GM23338 (cell line): ENCODE data around the gene C5orf22. TPM values are rescaled to one million over a fixed set of nuclear protein-coding genes. Genes with fewer than 3 reads are reported as not detected.

Experiments
- ATAC-seq: fragments of 200-7000 bp; cut with Tn5 transposase; 3 replicates; pipeline ENCODE4 v1.9.1; 2020
- DNase-seq: peaks from one replicate; pipeline ENCODE4 v3.0.0-alpha.2; 2015; ENCODE audit warnings: low spot score
- H2AFZ ChIP-seq: fragments of 200-600 bp; sonication (generic); 2 replicates; pipeline ENCODE4 v1.8.0; 2016; ENCODE audit warnings: antibody characterized with exemption, mild to moderate bottlenecking, moderate library complexity
- H3F3A ChIP-seq: fragments of 200-600 bp; sonication (generic); replicated peaks from 2 replicates; pipeline ENCODE4 v1.8.0; 2017; ENCODE audit warnings: antibody characterized with exemption, mixed run types, low read depth
- H3K27ac ChIP-seq: fragments of 200-600 bp; sonication (generic); 2 replicates; pipeline ENCODE4 v1.6.1; 2016; ENCODE audit warnings: low read depth
- H3K27me3 ChIP-seq: fragments of 200-600 bp; sonication (generic); 2 replicates; pipeline ENCODE4 v1.8.0; 2016; ENCODE audit warnings: mild to moderate bottlenecking, mixed run types, moderate library complexity; ENCODE audit not compliant: insufficient read depth
- H3K36me3 ChIP-seq: fragments of 200-600 bp; sonication (generic); 2 replicates; pipeline ENCODE4 v1.8.0; 2016; ENCODE audit warnings: mild to moderate bottlenecking; ENCODE audit not compliant: insufficient read depth
- H3K4me1 ChIP-seq: fragments of 200-600 bp; sonication (generic); 2 replicates; pipeline ENCODE4 v1.8.0; 2016; ENCODE audit warnings: mild to moderate bottlenecking, moderate library complexity; ENCODE audit not compliant: insufficient read depth
- H3K4me2 ChIP-seq: fragments of 200-600 bp; sonication (generic); 2 replicates; pipeline ENCODE4 v1.7.1; 2017; ENCODE audit warnings: mixed run types
- H3K4me3 ChIP-seq: fragments of 200-600 bp; sonication (generic); 2 replicates; pipeline ENCODE4 v1.6.1; 2016; ENCODE audit warnings: mixed run types
- H3K79me2 ChIP-seq: fragments of 200-600 bp; sonication (generic); replicated peaks from 2 replicates; pipeline ENCODE4 v1.8.0; 2017; ENCODE audit warnings: mild to moderate bottlenecking; ENCODE audit not compliant: insufficient read depth
- H3K9me2 ChIP-seq: fragments of 200-600 bp; sonication (generic); 2 replicates; pipeline ENCODE4 v1.8.0; 2017; ENCODE audit not compliant: insufficient read depth
- H4K20me1 ChIP-seq: fragments of 200-600 bp; sonication (generic); replicated peaks from 2 replicates; pipeline ENCODE4 v1.8.0; 2017; ENCODE audit warnings: mild to moderate bottlenecking; ENCODE audit not compliant: insufficient read depth
- H3K27ac Mint-ChIP-seq: 2 replicates; pipeline ENCODE4 v1.8.0; 2020; ENCODE audit warnings: inconsistent platforms, mild to moderate bottlenecking, moderate library complexity, mixed read lengths
- H3K27me3 Mint-ChIP-seq: 3 replicates; pipeline ENCODE4 v1.8.0; 2022; ENCODE audit warnings: low read depth, mild to moderate bottlenecking, moderate library complexity, mixed read lengths, inconsistent platforms; ENCODE audit not compliant: insufficient read depth, poor library complexity
- H3K36me3 Mint-ChIP-seq: 3 replicates; pipeline ENCODE4 v1.8.0; 2021; ENCODE audit warnings: low read depth, mild to moderate bottlenecking, inconsistent platforms, moderate library complexity, mixed read lengths
- H3K4me1 Mint-ChIP-seq: 3 replicates; pipeline ENCODE4 v1.8.0; 2020; ENCODE audit warnings: mild to moderate bottlenecking, inconsistent platforms, mixed read lengths
- H3K4me3 Mint-ChIP-seq: 3 replicates; pipeline ENCODE4 v1.8.0; 2021; ENCODE audit warnings: moderate library complexity, mild to moderate bottlenecking, inconsistent platforms, mixed read lengths
- H3K9me3 Mint-ChIP-seq: 3 replicates; pipeline ENCODE4 v1.8.0; 2020; ENCODE audit warnings: moderate library complexity, mild to moderate bottlenecking, inconsistent platforms, mixed read lengths
- CREB1 ChIP-seq: fragments of 250-450 bp; sonication (Bioruptor Pico); IDR thresholded peaks from 2 replicates; pipeline ENCODE4 v1.5.0; 2020; ENCODE audit warnings: low read depth, mild to moderate bottlenecking, moderate library complexity
- CTCF ChIP-seq, 2 experiments: fragments of 200-600 bp in 1 of 2; sonication (generic) in 1 of 2; conservative IDR thresholded peaks; 2 replicates each; pipeline versions ENCODE4 v1.5.1 to v1.6.1; 2016 to 2017; ENCODE audit warnings: antibody characterized with exemption in 2 of 2, low read depth in 2 of 2, mild to moderate bottlenecking in 2 of 2, moderate library complexity in 1 of 2
- EZH2phosphoT487 ChIP-seq: fragments of 200-600 bp; sonication (generic); IDR thresholded peaks from one replicate; pipeline ENCODE4 v1.8.1; 2018; ENCODE audit warnings: antibody characterized with exemption; ENCODE audit not compliant: unreplicated experiment
- JUNB ChIP-seq: IDR thresholded peaks from one replicate; pipeline ENCODE4 v1.6.1; 2016; ENCODE audit warnings: antibody characterized with exemption; ENCODE audit not compliant: unreplicated experiment
- POLR2AphosphoS5 ChIP-seq: IDR thresholded peaks from 2 replicates; pipeline ENCODE4 v1.6.1; 2016; ENCODE audit warnings: antibody characterized with exemption, low read depth
- REST ChIP-seq: IDR thresholded peaks from one replicate; pipeline ENCODE4 v1.6.1; 2018; ENCODE audit warnings: antibody characterized with exemption; ENCODE audit not compliant: unreplicated experiment
- ZNF114 ChIP-seq: fragments of 250-450 bp; sonication (Bioruptor Pico); IDR thresholded peaks from 2 replicates; pipeline ENCODE4 v1.5.0; 2020; ENCODE audit warnings: mild to moderate bottlenecking, moderate library complexity
- ZNF462 ChIP-seq: fragments of 250-450 bp; sonication (Bioruptor Pico); IDR thresholded peaks from 2 replicates; pipeline ENCODE4 v1.5.0; 2020; ENCODE audit warnings: mild to moderate bottlenecking, moderate library complexity
- polyA plus RNA-seq: library from polyadenylated mRNA; unstranded; fragments of >200 nt; fragmentation: Nextera tagmentation; extraction: Ambion mirVana; gene quantifications from 2 replicates; pipeline ENCODE4 v1.2.1, GENCODE V29; 2016
- total RNA-seq: library from RNA; depleted of rRNA; stranded (reverse); fragments of >200 nt; shearing (Covaris generic); gene quantifications from 2 replicates; pipeline ENCODE4 v1.2.3, GENCODE V29; 2014

Gene C5orf22
- total and polyA plus RNA-seq, 2 experiments from 2014 or later, result 13.6 to 30.9 TPM

GRCh38 chr5:31561946-31562345 lies 29.8 kb downstream of the C5orf22 start:
- Histone ChIP-seq H3F3A (no peaks in the 10 kb centered on the region), H3K79me2 (no peaks in the 10 kb centered on the region), H3K27me3 (no peaks in the 10 kb centered on the region), H3K4me3 (no peak overlapping the region), H4K20me1 (no peaks in the 10 kb centered on the region), H3K4me1 (no peaks in the 10 kb centered on the region), H3K9me2 (peaks cover 6% of the 10 kb centered on the region; the same call in 1 of the 2 replicates), H2AFZ (no peak overlapping the region), H3K27ac (no peak overlapping the region), H3K36me3 (no peaks in the 10 kb centered on the region), H3K4me2 (no peak overlapping the region)
- TF ChIP-seq CREB1 (CRISPR knock-in tag), result no peak
- TF ChIP-seq JUNB, result no peak
- TF ChIP-seq CTCF (conservative IDR thresholded peaks at IDR 0.05; ENCODE audit: low read depth in 2 of 2), result no peak
- Mint-ChIP-seq H3K4me1 (no peaks in the 10 kb centered on the region), H3K4me3 (no peak overlapping the region), H3K36me3 (peaks cover 24% of the 10 kb centered on the region), H3K27ac (no peak overlapping the region), H3K9me3 (peaks cover 26% of the 10 kb centered on the region), H3K27me3 (no peaks in the 10 kb centered on the region)
- DNase-seq, result no peak
- no peak for ATAC-seq

- Histone ChIP-seq H3K9me2 (peaks cover 6% of the 10 kb centered on the region; the same call in 1 of the 2 replicates), H3F3A (no peaks in the 10 kb centered on the region), H3K4me1 (no peaks in the 10 kb centered on the region), H3K4me2 (no peak overlapping the region), H3K27me3 (no peaks in the 10 kb centered on the region), H4K20me1 (no peaks in the 10 kb centered on the region), H2AFZ (no peak overlapping the region), H3K36me3 (no peaks in the 10 kb centered on the region), H3K27ac (no peak overlapping the region), H3K79me2 (no peaks in the 10 kb centered on the region), H3K4me3 (no peak overlapping the region)
- Mint-ChIP-seq H3K4me3 (no peak overlapping the region), H3K9me3 (peaks cover 26% of the 10 kb centered on the region), H3K4me1 (no peaks in the 10 kb centered on the region), H3K27ac (no peak overlapping the region), H3K36me3 (peaks cover 24% of the 10 kb centered on the region), H3K27me3 (no peaks in the 10 kb centered on the region)
- no peak for ATAC-seq
- no peak for DNase-seq
- TF ChIP-seq EZH2phosphoT487 (no peak), REST (no peak), POLR2AphosphoS5 (no peak), CTCF (conservative IDR thresholded peaks at IDR 0.05; ENCODE audit: low read depth in 2 of 2) (no peak), CREB1 (CRISPR knock-in tag) (no peak), ZNF462 (CRISPR knock-in tag) (no peak), ZNF114 (CRISPR knock-in tag) (no peak)
Observed at GRCh38 chr5:31563216-31563615, 31.1 kb downstream of the C5orf22 start.
